Sigmoid colon (tissue), 4 donors: ENCODE results near the gene FOXO6.

Experiments used
- EP300 ChIP-seq, 4 donors: sonication (generic); formaldehyde crosslinking; IDR thresholded peaks; one replicate each; pipeline ENCODE4 v1.6.1; 2017; ENCODE audit warnings: antibody characterized with exemption in 4 of 4
- POLR2A ChIP-seq, 2 donors: fragments of 450-650 bp; IDR thresholded peaks; one replicate each; pipeline ENCODE4 v1.6.1; 2016; ENCODE audit warnings: antibody characterized with exemption in 2 of 2, mild to moderate bottlenecking in 2 of 2, moderate library complexity in 2 of 2
- POLR2AphosphoS5 ChIP-seq, 4 donors: sonication (generic); formaldehyde crosslinking; IDR thresholded peaks; one replicate each; pipeline ENCODE4 v1.6.1; 2017; ENCODE audit warnings: antibody characterized with exemption in 4 of 4
- TF ChIP-seq, protein P1 (sequence below), 4 experiments: fragments of 450-650 bp in 3 of 4; fragments of 200-600 bp in 1 of 4; IDR thresholded peaks; one replicate each; pipeline ENCODE4 v1.5.1; 2016 to 2019; ENCODE audit warnings: antibody characterized with exemption in 4 of 4, mild to moderate bottlenecking in 3 of 4, moderate library complexity in 2 of 4

DNA sequence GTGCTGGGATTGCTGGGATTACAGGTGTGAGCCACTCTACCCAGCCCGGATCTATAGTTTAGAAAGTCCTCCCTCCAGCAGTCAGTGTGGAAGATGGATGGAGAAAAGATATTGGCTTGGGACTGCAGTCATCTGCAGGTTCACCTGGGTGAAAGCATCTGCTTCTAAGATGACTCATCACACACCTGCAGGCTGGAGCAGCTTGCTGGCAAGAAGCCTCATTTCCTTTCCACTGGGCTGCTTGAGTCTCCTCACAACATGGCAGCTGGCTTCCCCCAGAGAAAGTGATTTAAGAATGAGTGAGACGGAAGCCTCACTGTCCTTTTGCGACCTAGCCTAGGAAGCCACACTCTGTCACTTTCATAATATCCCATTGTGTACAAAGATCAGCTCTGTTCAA lies 50.0 kb downstream of the FOXO6 start:
- TF ChIP-seq, protein P1, sequence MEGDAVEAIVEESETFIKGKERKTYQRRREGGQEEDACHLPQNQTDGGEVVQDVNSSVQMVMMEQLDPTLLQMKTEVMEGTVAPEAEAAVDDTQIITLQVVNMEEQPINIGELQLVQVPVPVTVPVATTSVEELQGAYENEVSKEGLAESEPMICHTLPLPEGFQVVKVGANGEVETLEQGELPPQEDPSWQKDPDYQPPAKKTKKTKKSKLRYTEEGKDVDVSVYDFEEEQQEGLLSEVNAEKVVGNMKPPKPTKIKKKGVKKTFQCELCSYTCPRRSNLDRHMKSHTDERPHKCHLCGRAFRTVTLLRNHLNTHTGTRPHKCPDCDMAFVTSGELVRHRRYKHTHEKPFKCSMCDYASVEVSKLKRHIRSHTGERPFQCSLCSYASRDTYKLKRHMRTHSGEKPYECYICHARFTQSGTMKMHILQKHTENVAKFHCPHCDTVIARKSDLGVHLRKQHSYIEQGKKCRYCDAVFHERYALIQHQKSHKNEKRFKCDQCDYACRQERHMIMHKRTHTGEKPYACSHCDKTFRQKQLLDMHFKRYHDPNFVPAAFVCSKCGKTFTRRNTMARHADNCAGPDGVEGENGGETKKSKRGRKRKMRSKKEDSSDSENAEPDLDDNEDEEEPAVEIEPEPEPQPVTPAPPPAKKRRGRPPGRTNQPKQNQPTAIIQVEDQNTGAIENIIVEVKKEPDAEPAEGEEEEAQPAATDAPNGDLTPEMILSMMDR (IDR thresholded peaks at IDR 0.05), result no peak
- TF ChIP-seq POLR2A (IDR thresholded peaks at IDR 0.05), result no peak
- TF ChIP-seq POLR2AphosphoS5 (IDR thresholded peaks at IDR 0.05), result no peak
- TF ChIP-seq EP300 (IDR thresholded peaks at IDR 0.05), result no peak
